IPS-11a (cell line): ENCODE data around the gene LRRC26.

Source experiments
- H3K4me3 ChIP-seq: one replicate; pipeline ENCODE4 v1.5.1; 2013; ENCODE audit warnings: low read depth, low read length, control low read depth

LRRC26 gene

GRCh38 chr9:137199411-137200121, 29.7 kb upstream of the LRRC26 start:
- peak overlapping the region; percentile 13 for H3K4me3 ChIP-seq

- no peak overlapping the region for H3K4me3 ChIP-seq
Measured at GRCh38 chr9:137198902-137199283, 29.0 kb upstream of the LRRC26 start.

GRCh38 chr9:137198051-137198901, 28.4 kb upstream of the LRRC26 start:
- no peak overlapping the region for H3K4me3 ChIP-seq

GRCh38 chr9:137195525-137196220, 25.8 kb upstream of the LRRC26 start:
- H3K4me3 ChIP-seq, result no peak overlapping the region

- H3K4me3 ChIP-seq, result no peak overlapping the region
Measured at GRCh38 chr9:137194909-137195308, 25.1 kb upstream of the LRRC26 start.

GRCh38 chr9:137194388-137194787, 24.5 kb upstream of the LRRC26 start:
- no peak overlapping the region for H3K4me3 ChIP-seq

- no peak overlapping the region for H3K4me3 ChIP-seq
Measured at GRCh38 chr9:137193771-137194170, 23.9 kb upstream of the LRRC26 start.

- no peak overlapping the region for H3K4me3 ChIP-seq
Measured at GRCh38 chr9:137192859-137193258, 23.0 kb upstream of the LRRC26 start.

- H3K4me3 ChIP-seq, result no peak overlapping the region
Measured at GRCh38 chr9:137192448-137192780, 22.6 kb upstream of the LRRC26 start.

GRCh38 chr9:137191691-137192447, 22.0 kb upstream of the LRRC26 start:
- no peak overlapping the region for H3K4me3 ChIP-seq

GRCh38 chr9:137191245-137191644, 21.4 kb upstream of the LRRC26 start:
- no peak overlapping the region for H3K4me3 ChIP-seq

- no peak overlapping the region for H3K4me3 ChIP-seq
Measured at GRCh38 chr9:137190315-137190856, 20.5 kb upstream of the LRRC26 start.

- peak overlapping the region; percentile 89 for H3K4me3 ChIP-seq
Measured at GRCh38 chr9:137189297-137190295, 19.7 kb upstream of the LRRC26 start.

- peak within 1 kb of the TSS; percentile 89 for H3K4me3 ChIP-seq
Measured at GRCh38 chr9:137188490-137189296, 18.8 kb upstream of the LRRC26 start, which contains the start of the genes ANAPC2 and SSNA1. ANAPC2 (minus strand) TSS chr9:137188560; CDS start chr9:137188532, 28 bp downstream. SSNA1 (plus strand) TSS chr9:137188676; CDS start chr9:137188727, 51 bp downstream.

GRCh38 chr9:137188086-137188489, 18.2 kb upstream of the LRRC26 start:
- peak overlapping the region; percentile 89 for H3K4me3 ChIP-seq

GRCh38 chr9:137187386-137187785, 17.5 kb upstream of the LRRC26 start:
- peak overlapping the region; percentile 89 for H3K4me3 ChIP-seq

GRCh38 chr9:137186385-137186784, 16.5 kb upstream of the LRRC26 start:
- no peak overlapping the region for H3K4me3 ChIP-seq

- no peak overlapping the region for H3K4me3 ChIP-seq
Measured at GRCh38 chr9:137185921-137186320, 16.1 kb upstream of the LRRC26 start.
